Mammary epithelial cell (primary cell): ENCODE results near the gene SLC25A47.

Source experiments
- EZH2 ChIP-seq: IDR thresholded peaks from 2 replicates; pipeline ENCODE4 v1.6.1; 2012; ENCODE audit warnings: low read length, inconsistent platforms, borderline replicate concordance
- TF ChIP-seq, protein P1 (sequence below), 2 donors: IDR thresholded peaks in 1 of 2; conservative IDR thresholded peaks in 1 of 2; 2 replicates each; pipeline ENCODE4 v1.5.1; 2011 to 2012; ENCODE audit warnings: inconsistent platforms in 2 of 2, low read length in 2 of 2, mild to moderate bottlenecking in 2 of 2, control low read depth in 1 of 2, low read depth in 1 of 2; ENCODE audit not compliant: insufficient read depth in 1 of 2; ENCODE audit errors: extremely low read depth in 1 of 2

DNA sequence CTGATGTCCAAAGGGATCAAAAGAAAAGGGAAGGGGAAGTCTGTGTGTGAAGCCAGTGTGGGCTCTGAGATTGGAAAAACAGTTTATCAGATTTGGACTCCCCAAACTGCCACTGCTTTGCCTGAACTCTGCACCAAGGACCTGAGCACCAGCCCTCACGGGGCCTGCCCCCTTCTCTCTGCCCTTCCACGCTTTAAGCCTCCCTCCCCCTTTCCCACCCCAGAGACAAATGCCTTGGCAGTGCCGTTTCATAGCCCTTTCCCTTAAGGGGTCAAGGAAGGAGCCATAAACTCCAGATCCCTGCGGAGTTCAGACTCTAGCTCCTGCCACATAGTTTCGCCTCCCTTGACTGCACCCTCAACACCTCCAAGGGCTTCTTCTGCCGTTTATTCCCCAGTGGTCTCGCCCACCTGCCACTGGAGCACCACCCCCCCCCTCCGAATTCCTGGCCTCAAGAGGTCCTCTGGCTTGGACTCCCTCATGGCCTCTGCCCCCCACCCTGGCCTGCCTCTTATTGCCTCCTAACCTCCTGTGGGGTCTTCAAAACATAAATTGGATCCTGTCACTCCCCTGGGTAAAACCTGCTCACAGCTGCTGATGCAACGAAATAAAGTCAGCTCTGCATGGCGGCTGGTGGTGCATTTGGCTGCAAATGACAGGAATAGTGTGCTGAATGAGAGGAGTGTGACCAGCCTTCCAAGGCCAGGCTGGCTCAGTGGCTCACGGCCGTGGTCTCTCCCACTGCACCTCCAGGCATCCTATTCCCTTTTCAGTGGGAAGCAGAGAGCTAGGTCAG is 35.7 kb upstream of the SLC25A47 start:
- TF ChIP-seq, protein P1, sequence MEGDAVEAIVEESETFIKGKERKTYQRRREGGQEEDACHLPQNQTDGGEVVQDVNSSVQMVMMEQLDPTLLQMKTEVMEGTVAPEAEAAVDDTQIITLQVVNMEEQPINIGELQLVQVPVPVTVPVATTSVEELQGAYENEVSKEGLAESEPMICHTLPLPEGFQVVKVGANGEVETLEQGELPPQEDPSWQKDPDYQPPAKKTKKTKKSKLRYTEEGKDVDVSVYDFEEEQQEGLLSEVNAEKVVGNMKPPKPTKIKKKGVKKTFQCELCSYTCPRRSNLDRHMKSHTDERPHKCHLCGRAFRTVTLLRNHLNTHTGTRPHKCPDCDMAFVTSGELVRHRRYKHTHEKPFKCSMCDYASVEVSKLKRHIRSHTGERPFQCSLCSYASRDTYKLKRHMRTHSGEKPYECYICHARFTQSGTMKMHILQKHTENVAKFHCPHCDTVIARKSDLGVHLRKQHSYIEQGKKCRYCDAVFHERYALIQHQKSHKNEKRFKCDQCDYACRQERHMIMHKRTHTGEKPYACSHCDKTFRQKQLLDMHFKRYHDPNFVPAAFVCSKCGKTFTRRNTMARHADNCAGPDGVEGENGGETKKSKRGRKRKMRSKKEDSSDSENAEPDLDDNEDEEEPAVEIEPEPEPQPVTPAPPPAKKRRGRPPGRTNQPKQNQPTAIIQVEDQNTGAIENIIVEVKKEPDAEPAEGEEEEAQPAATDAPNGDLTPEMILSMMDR (conservative IDR thresholded peaks at IDR 0.05 in 1 of 2, IDR thresholded peaks at IDR 0.05 in 1 of 2; ENCODE audit: extremely low read depth in 1 of 2, insufficient read depth in 1 of 2, low read depth in 1 of 2, low read length in 2 of 2), result no peak
- no peak for TF ChIP-seq EZH2
